Body of pancreas (tissue), 4 donors: ENCODE measurements around the gene FGF12.

Experiments
- CTCF ChIP-seq, 7 experiments: fragments of 450-650 bp in 4 of 7; fragments of 200-600 bp in 3 of 7; sonication (generic) in 3 of 7; IDR thresholded peaks; one replicate each; pipeline ENCODE4 v1.5.1; 2016 to 2019; ENCODE audit warnings: antibody characterized with exemption in 7 of 7
- POLR2A ChIP-seq, 3 donors: fragments of 450-650 bp; IDR thresholded peaks; one replicate each; pipeline ENCODE4 v1.6.1; 2016; ENCODE audit warnings: antibody characterized with exemption in 3 of 3, mild to moderate bottlenecking in 2 of 3

- TF ChIP-seq POLR2A (IDR thresholded peaks at IDR 0.05) (no peak), CTCF (IDR thresholded peaks at IDR 0.05) (no peak)
Observed at GRCh38 chr3:192727032-192727847, at the start of gene FGF12.
